OCI-LY7 (cell line): ENCODE measurements around the gene TAS2R40. TPM values are rescaled to one million over a fixed set of nuclear protein-coding genes. Genes with fewer than 3 reads are reported as not detected.

Source experiments
- BruUV-seq: library from RNA; stranded (reverse); fragments of 400-500 nt; replicated peaks from 2 replicates; lab custom pipeline; 2021; lab: Mats Ljungman, UMichigan
- CTCF ChIA-PET: fragments of 300-600 bp; sonication (Branson Sonifier 250); formaldehyde crosslinking; loops from one replicate; lab custom pipeline; 2022; ENCODE audit warnings: antibody characterized with exemption; ENCODE audit not compliant: unreplicated experiment; lab: Charles Lee
- POLR2A ChIA-PET: fragments of 300-600 bp; sonication (Branson Sonifier 250); formaldehyde crosslinking; loops from one replicate; lab custom pipeline; 2022; ENCODE audit warnings: antibody characterized with exemption; lab: Charles Lee
- DNase-seq: peaks from one replicate; pipeline ENCODE4 v3.0.0-alpha.2; 2015; ENCODE audit warnings: low spot score
- H2AFZ ChIP-seq: fragments of 200-600 bp; sonication (generic), shearing (Covaris generic); 2 replicates; pipeline ENCODE4 v1.6.1; 2014; ENCODE audit warnings: mild to moderate bottlenecking, antibody characterized with exemption, low read length, moderate library complexity
- H3K27ac ChIP-seq: fragments of 200-600 bp; sonication (generic); 2 replicates; pipeline ENCODE4 v1.5.1; 2014; ENCODE audit warnings: mixed run types, low read depth, mild to moderate bottlenecking, moderate library complexity, low read length, inconsistent platforms; ENCODE audit not compliant: poor library complexity, severe bottlenecking
- H3K36me3 ChIP-seq: fragments of 200-600 bp; sonication (generic); 2 replicates; pipeline ENCODE4 v1.6.1; 2014; ENCODE audit warnings: mild to moderate bottlenecking, antibody characterized with exemption, low read length, moderate library complexity, mixed read lengths; ENCODE audit not compliant: insufficient read depth
- H3K4me1 ChIP-seq: fragments of 200-600 bp; sonication (generic); 2 replicates; pipeline ENCODE4 v1.5.1; 2014; ENCODE audit warnings: mild to moderate bottlenecking, low read length; ENCODE audit not compliant: insufficient read depth, poor library complexity, severe bottlenecking
- H3K4me2 ChIP-seq: fragments of 200-600 bp; sonication (generic); 2 replicates; pipeline ENCODE4 v1.6.1; 2014; ENCODE audit warnings: mild to moderate bottlenecking, low read length
- H3K4me3 ChIP-seq: fragments of 200-600 bp; sonication (generic); 2 replicates; pipeline ENCODE4 v1.5.1; 2014; ENCODE audit warnings: mild to moderate bottlenecking, low read depth, low read length; ENCODE audit not compliant: poor library complexity, severe bottlenecking
- H3K79me2 ChIP-seq: fragments of 200-600 bp; sonication (generic); 2 replicates; pipeline ENCODE4 v1.6.1; 2016; ENCODE audit warnings: low read depth, mild to moderate bottlenecking, low read length, moderate library complexity, mixed read lengths; ENCODE audit not compliant: insufficient read depth
- H3K9me2 ChIP-seq: fragments of 200-600 bp; sonication (generic); 2 replicates; pipeline ENCODE4 v1.6.1; 2016; ENCODE audit warnings: mild to moderate bottlenecking, low read length, mixed read lengths; ENCODE audit not compliant: insufficient read depth
- H3K9me3 ChIP-seq: fragments of 200-600 bp; sonication (generic); 2 replicates; pipeline ENCODE4 v1.6.1; 2014; ENCODE audit warnings: mild to moderate bottlenecking, mixed run types, low read length, mixed read lengths
- H4K20me1 ChIP-seq: fragments of 200-600 bp; sonication (generic); 2 replicates; pipeline ENCODE4 v1.6.1; 2014; ENCODE audit warnings: mild to moderate bottlenecking, antibody characterized with exemption, low read length, moderate library complexity, mixed read lengths; ENCODE audit not compliant: insufficient read depth
- EZH2phosphoT487 ChIP-seq: fragments of 200-600 bp; sonication (generic); IDR thresholded peaks from 2 replicates; pipeline ENCODE4 v1.6.1; 2018; ENCODE audit warnings: low read depth, borderline replicate concordance, mild to moderate bottlenecking, mixed run types, antibody characterized with exemption, low read length, moderate library complexity, mixed read lengths
- intact Hi-C: fragments of 100-400 bp; cut with micrococcal nuclease; formaldehyde crosslinking; loops from one replicate; pipeline ENCODE4 v1.10.0; 2022; ENCODE audit not compliant: unreplicated experiment
- total RNA-seq, 2 experiments: library from RNA; depleted of rRNA in 1 of 2; stranded (reverse); fragments of >200 nt in 1 of 2; shearing (Covaris generic) in 1 of 2; gene quantifications; 2 replicates each; pipeline ENCODE4 v1.2.3, GENCODE V29; 2014 to 2022
- TF ChIP-seq, protein P1 (sequence below): fragments of 200-600 bp; sonication (generic); conservative IDR thresholded peaks from 2 replicates; pipeline ENCODE4 v1.5.1; 2014; ENCODE audit warnings: mild to moderate bottlenecking, antibody characterized with exemption, low read length, moderate library complexity, mixed read lengths

Gene TAS2R40
- total RNA-seq, 2 experiments from 2014 or later: not detected

DNA sequence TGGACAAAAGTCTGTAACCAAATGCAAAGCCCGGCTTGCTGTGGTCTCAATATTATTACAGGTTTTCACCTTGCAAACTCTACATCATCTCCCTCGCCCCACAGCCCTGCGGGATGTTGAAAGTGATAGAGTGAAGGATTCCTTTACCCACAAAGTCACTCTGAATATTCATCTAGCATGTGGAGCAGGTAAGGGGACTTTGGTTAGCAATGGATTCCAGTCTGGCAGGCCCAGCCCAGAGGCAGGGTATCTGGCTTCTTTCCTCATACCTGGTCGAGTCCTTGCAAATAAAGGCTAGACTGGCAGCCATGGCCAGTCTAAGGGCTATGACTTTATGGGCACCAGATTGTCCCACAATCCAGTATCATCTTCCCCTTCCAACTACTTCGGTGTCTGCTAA, 3.2 kb downstream of the TAS2R40 start:
- no peak for DNase-seq
- Histone ChIP-seq H4K20me1 (no peaks in the 10 kb centered on the region), H3K4me1 (no peaks in the 10 kb centered on the region), H3K79me2 (no peaks in the 10 kb centered on the region), H3K36me3 (no peaks in the 10 kb centered on the region), H3K27ac (no peak overlapping the region), H2AFZ (no peak overlapping the region), H3K4me2 (no peak overlapping the region), H3K9me2 (no peaks in the 10 kb centered on the region), H3K9me3 (no peaks in the 10 kb centered on the region), H3K4me3 (no peak overlapping the region)
- ChIA-PET POLR2A (no interaction called here), CTCF (no interaction called here)
- intact Hi-C loops: no loop called here
- TF ChIP-seq EZH2phosphoT487: no peak
- TF ChIP-seq, protein P1, sequence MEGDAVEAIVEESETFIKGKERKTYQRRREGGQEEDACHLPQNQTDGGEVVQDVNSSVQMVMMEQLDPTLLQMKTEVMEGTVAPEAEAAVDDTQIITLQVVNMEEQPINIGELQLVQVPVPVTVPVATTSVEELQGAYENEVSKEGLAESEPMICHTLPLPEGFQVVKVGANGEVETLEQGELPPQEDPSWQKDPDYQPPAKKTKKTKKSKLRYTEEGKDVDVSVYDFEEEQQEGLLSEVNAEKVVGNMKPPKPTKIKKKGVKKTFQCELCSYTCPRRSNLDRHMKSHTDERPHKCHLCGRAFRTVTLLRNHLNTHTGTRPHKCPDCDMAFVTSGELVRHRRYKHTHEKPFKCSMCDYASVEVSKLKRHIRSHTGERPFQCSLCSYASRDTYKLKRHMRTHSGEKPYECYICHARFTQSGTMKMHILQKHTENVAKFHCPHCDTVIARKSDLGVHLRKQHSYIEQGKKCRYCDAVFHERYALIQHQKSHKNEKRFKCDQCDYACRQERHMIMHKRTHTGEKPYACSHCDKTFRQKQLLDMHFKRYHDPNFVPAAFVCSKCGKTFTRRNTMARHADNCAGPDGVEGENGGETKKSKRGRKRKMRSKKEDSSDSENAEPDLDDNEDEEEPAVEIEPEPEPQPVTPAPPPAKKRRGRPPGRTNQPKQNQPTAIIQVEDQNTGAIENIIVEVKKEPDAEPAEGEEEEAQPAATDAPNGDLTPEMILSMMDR: no peak
- no TSS peak for BruUV-seq

DNA sequence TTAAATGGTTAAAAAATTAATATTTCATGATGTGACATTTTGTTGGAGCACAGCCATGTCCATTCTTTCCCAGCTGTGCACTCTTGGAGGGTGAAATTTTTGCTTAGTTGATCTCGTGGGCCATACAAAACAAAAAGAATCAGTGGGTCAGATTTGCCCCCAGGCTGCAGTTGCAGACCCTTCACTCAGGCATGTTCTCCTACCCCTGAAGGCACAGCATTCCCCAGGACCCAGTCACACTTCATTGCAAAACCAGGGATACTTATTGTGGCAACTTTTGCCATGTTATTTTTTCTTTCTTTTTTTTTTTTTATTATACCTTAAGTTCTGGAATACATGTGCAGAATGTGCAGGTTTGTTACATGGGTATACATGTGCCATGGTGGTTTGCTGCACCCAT, 6.0 kb downstream of the TAS2R40 start:
- ChIA-PET CTCF (no interaction called here), POLR2A (no interaction called here)
- BruUV-seq: no TSS peak
- H3K4me3 ChIP-seq: no peak overlapping the region
- no peaks in the 10 kb centered on the region for H4K20me1 ChIP-seq
- H3K36me3 ChIP-seq: no peaks in the 10 kb centered on the region
- TF ChIP-seq, protein P1: no peak
- TF ChIP-seq EZH2phosphoT487: no peak
- no peaks in the 10 kb centered on the region for H3K9me2 ChIP-seq
- no peaks in the 10 kb centered on the region for H3K79me2 ChIP-seq
- H3K27ac ChIP-seq: no peak overlapping the region
- H2AFZ ChIP-seq: no peak overlapping the region
- no peaks in the 10 kb centered on the region for H3K4me1 ChIP-seq
- DNase-seq: no peak
- intact Hi-C loops: no loop called here
- H3K4me2 ChIP-seq: no peak overlapping the region
- no peaks in the 10 kb centered on the region for H3K9me3 ChIP-seq

DNA sequence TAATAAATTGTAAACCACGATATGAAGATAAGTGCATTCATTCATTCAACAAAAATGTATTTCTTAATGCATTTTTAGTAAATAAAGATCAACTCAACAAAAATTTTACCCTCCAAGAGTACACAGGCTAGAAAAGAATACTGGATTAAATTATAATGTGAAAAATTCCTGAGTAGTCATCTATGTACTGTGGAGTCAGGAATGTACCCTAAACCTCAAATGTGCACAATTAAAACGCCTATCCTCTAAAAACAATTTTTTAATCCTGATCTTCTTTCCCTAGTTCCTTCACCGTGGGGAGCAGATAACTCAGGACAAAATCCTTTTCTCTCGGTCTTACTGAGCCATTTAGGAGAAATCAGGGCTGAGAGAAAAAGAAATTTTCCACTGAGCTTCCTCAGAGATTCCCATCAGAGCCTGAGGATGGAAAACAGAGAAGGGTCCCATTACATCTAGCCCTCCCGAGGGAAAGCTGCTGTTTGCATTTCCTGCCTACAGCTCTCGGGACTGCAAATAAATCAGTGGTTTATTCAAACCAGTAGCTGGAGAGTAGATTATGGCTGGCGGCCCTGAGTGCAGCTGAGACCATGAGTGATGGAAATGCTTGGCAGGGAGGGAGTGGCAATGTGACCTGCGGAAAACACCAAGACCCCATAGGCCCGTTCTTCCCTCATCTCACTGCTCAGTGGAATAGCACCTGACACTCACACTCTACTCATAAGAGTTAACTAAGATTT, 7.4 kb downstream of the TAS2R40 start:
- H3K79me2 ChIP-seq: no peaks in the 10 kb centered on the region
- H3K27ac ChIP-seq: no peak overlapping the region
- H2AFZ ChIP-seq: no peak overlapping the region
- no peak for TF ChIP-seq EZH2phosphoT487
- TF ChIP-seq, protein P1: no peak
- H3K9me3 ChIP-seq: peaks cover 5% of the 10 kb centered on the region; the same call in 1 of the 2 replicates
- no peaks in the 10 kb centered on the region for H3K36me3 ChIP-seq
- ChIA-PET POLR2A (no interaction called here), CTCF (no interaction called here)
- H3K4me2 ChIP-seq: no peak overlapping the region
- intact Hi-C loops: no loop called here
- H3K4me3 ChIP-seq: no peak overlapping the region
- H3K4me1 ChIP-seq: no peaks in the 10 kb centered on the region
- no peaks in the 10 kb centered on the region for H3K9me2 ChIP-seq
- H4K20me1 ChIP-seq: no peaks in the 10 kb centered on the region
- DNase-seq: no peak
- no TSS peak for BruUV-seq
